OCI-LY1 (cell line): ENCODE results near the gene IQGAP2.

Experiments used
- H2AFZ ChIP-seq: fragments of 200-600 bp; sonication (generic), shearing (Covaris generic); 2 replicates; pipeline ENCODE4 v1.6.0; 2014; ENCODE audit warnings: antibody characterized with exemption, mild to moderate bottlenecking, low read length
- H3F3A ChIP-seq: fragments of 200-600 bp; sonication (generic), shearing (Covaris generic); 2 replicates; pipeline ENCODE4 v1.6.0; 2014; ENCODE audit warnings: mild to moderate bottlenecking, antibody characterized with exemption, low read length, moderate library complexity; ENCODE audit not compliant: insufficient read depth
- H3K27ac ChIP-seq: fragments of 200-600 bp; sonication (generic); 2 replicates; pipeline ENCODE4 v1.5.1; 2014; ENCODE audit warnings: low read length, mixed run types, mild to moderate bottlenecking, low read depth; ENCODE audit not compliant: poor library complexity, severe bottlenecking
- H3K27me3 ChIP-seq: fragments of 200-600 bp; sonication (generic); 2 replicates; pipeline ENCODE4 v1.6.0; 2014; ENCODE audit warnings: antibody characterized with exemption, mild to moderate bottlenecking, low read length, moderate library complexity; ENCODE audit not compliant: insufficient read depth
- H3K36me3 ChIP-seq: fragments of 200-600 bp; sonication (generic); 2 replicates; pipeline ENCODE4 v1.6.1; 2014; ENCODE audit warnings: mild to moderate bottlenecking, antibody characterized with exemption, low read length, moderate library complexity, mixed read lengths; ENCODE audit not compliant: insufficient read depth
- H3K4me1 ChIP-seq: fragments of 200-600 bp; sonication (generic); 2 replicates; pipeline ENCODE4 v1.5.1; 2014; ENCODE audit warnings: mild to moderate bottlenecking, low read length, moderate library complexity; ENCODE audit not compliant: insufficient read depth, severe bottlenecking
- H3K4me2 ChIP-seq: fragments of 200-600 bp; sonication (generic), shearing (Covaris generic); 2 replicates; pipeline ENCODE4 v1.6.1; 2014; ENCODE audit warnings: low read length
- H3K4me3 ChIP-seq: fragments of 200-600 bp; sonication (generic); 2 replicates; pipeline ENCODE4 v1.5.1; 2014; ENCODE audit warnings: low read length, low read depth, mild to moderate bottlenecking, mixed read lengths; ENCODE audit not compliant: poor library complexity, severe bottlenecking
- H3K79me2 ChIP-seq: fragments of 200-600 bp; shearing (Covaris generic); 2 replicates; pipeline ENCODE4 v1.6.1; 2016; ENCODE audit warnings: mixed run types, low read length, mixed read lengths; ENCODE audit not compliant: insufficient read depth
- H3K9ac ChIP-seq: fragments of 200-600 bp; sonication (generic), shearing (Covaris generic); 2 replicates; pipeline ENCODE4 v1.6.1; 2014; ENCODE audit warnings: mild to moderate bottlenecking, low read length, mixed read lengths
- H3K9me2 ChIP-seq: fragments of 200-600 bp; sonication (generic), shearing (Covaris generic); 2 replicates; pipeline ENCODE4 v1.6.1; 2014; ENCODE audit warnings: low read depth, mild to moderate bottlenecking, low read length, mixed read lengths
- H3K9me3 ChIP-seq: fragments of 200-600 bp; shearing (Covaris generic); 2 replicates; pipeline ENCODE4 v1.6.1; 2014; ENCODE audit warnings: low read length, mixed read lengths
- H4K20me1 ChIP-seq: fragments of 200-600 bp; sonication (generic), shearing (Covaris generic); 2 replicates; pipeline ENCODE4 v1.6.0; 2016; ENCODE audit warnings: mild to moderate bottlenecking, low read length; ENCODE audit not compliant: insufficient read depth
- CTCF ChIP-seq: fragments of 200-600 bp; sonication (generic), shearing (Covaris generic); IDR thresholded peaks from 2 replicates; pipeline ENCODE4 v1.5.1; 2017; ENCODE audit warnings: mild to moderate bottlenecking, antibody characterized with exemption, low read length, moderate library complexity, mixed read lengths
- EZH2 ChIP-seq: fragments of 200-600 bp; sonication (generic), shearing (Covaris generic); IDR thresholded peaks from 2 replicates; pipeline ENCODE4 v1.8.0; 2017; ENCODE audit warnings: borderline replicate concordance, mixed run types, mild to moderate bottlenecking, antibody characterized with exemption, low read length, moderate library complexity, mixed read lengths

Gene IQGAP2

GRCh38 chr5:76606701-76607100, 203.6 kb downstream of the IQGAP2 start:
- TF ChIP-seq EZH2, result no peak
- Histone ChIP-seq H3K4me1 (peaks cover 7% of the 10 kb centered on the region), H3K27ac (no peak overlapping the region), H3K36me3 (no peaks in the 10 kb centered on the region), H3K27me3 (no peaks in the 10 kb centered on the region), H4K20me1 (no peaks in the 10 kb centered on the region), H2AFZ (no peak overlapping the region), H3K9ac (no peak overlapping the region), H3F3A (no peaks in the 10 kb centered on the region), H3K9me2 (no peaks in the 10 kb centered on the region), H3K4me3 (no peak overlapping the region), H3K79me2 (no peaks in the 10 kb centered on the region), H3K4me2 (no peak overlapping the region), H3K9me3 (no peaks in the 10 kb centered on the region)

- Histone ChIP-seq H3K27ac (no peak overlapping the region), H3K36me3 (no peaks in the 10 kb centered on the region), H2AFZ (no peak overlapping the region), H3K4me3 (no peak overlapping the region), H3K4me2 (no peak overlapping the region), H3F3A (no peaks in the 10 kb centered on the region), H3K9me3 (no peaks in the 10 kb centered on the region), H3K4me1 (peaks cover 7% of the 10 kb centered on the region), H3K9me2 (no peaks in the 10 kb centered on the region), H3K79me2 (no peaks in the 10 kb centered on the region), H3K9ac (no peak overlapping the region), H4K20me1 (no peaks in the 10 kb centered on the region), H3K27me3 (no peaks in the 10 kb centered on the region)
- TF ChIP-seq CTCF (no peak), EZH2 (no peak)
Observed at GRCh38 chr5:76607353-76607871, 204.3 kb downstream of the IQGAP2 start.

GRCh38 chr5:76608833-76609232, 205.7 kb downstream of the IQGAP2 start:
- no peaks in the 10 kb centered on the region for H4K20me1 ChIP-seq
- H3K36me3 ChIP-seq, result no peaks in the 10 kb centered on the region

More at GRCh38 chr5:76608833-76609232, 205.7 kb downstream of the IQGAP2 start:
- H3K9ac ChIP-seq, result no peak overlapping the region
- no peaks in the 10 kb centered on the region for H3K27me3 ChIP-seq
- no peak overlapping the region for H3K4me2 ChIP-seq
- H3K79me2 ChIP-seq, result no peaks in the 10 kb centered on the region
- peaks cover 7% of the 10 kb centered on the region for H3K4me1 ChIP-seq
- no peak overlapping the region for H2AFZ ChIP-seq
- TF ChIP-seq CTCF (no peak), EZH2 (no peak)
- H3K9me3 ChIP-seq, result no peaks in the 10 kb centered on the region
- H3K27ac ChIP-seq, result no peak overlapping the region
- H3K4me3 ChIP-seq, result no peak overlapping the region
- H3K9me2 ChIP-seq, result no peaks in the 10 kb centered on the region
- no peaks in the 10 kb centered on the region for H3F3A ChIP-seq
